H1 (cell line): ENCODE data around the gene TBC1D30. TPM values are rescaled to one million over a fixed set of nuclear protein-coding genes. Genes with fewer than 3 reads are reported as not detected.

Experiments
- CTCF ChIA-PET: fragments of 300-600 bp; sonication (Branson Sonifier 250); formaldehyde crosslinking; loops from one replicate; lab custom pipeline; 2021; ENCODE audit not compliant: partially characterized antibody; lab: Charles Lee
- POLR2A ChIA-PET: fragments of 300-600 bp; sonication (Branson Sonifier 250); formaldehyde crosslinking; loops from one replicate; lab custom pipeline; 2021; ENCODE audit warnings: inconsistent platforms; ENCODE audit not compliant: partially characterized antibody; lab: Charles Lee
- DNase-seq, 2 experiments: peaks; one replicate each; pipeline versions ENCODE4 v3.0.0 to v3.0.0-alpha.2; 2010 to 2022; ENCODE audit warnings: low spot score in 2 of 2, low read depth in 1 of 2, mixed read lengths in 1 of 2
- FAIRE-seq: peaks from 2 replicates; lab custom pipeline; 2011; peaks lifted over from hg19 to GRCh38; lab: Jason Lieb, UNC
- H2AFZ ChIP-seq: 2 replicates; pipeline ENCODE4 v1.8.1; 2012; ENCODE audit warnings: low read length, inconsistent platforms
- H2AK5ac ChIP-seq: 2 replicates; pipeline ENCODE4 v1.6.1; 2013; ENCODE audit warnings: low read depth, low read length
- H2BK120ac ChIP-seq: replicated peaks from 2 replicates; pipeline ENCODE3; 2013; ENCODE audit warnings: low read depth, low read length, inconsistent platforms
- H2BK12ac ChIP-seq: 2 replicates; pipeline ENCODE4 v1.6.1; 2013; ENCODE audit warnings: low read depth, low read length
- H2BK15ac ChIP-seq: 2 replicates; pipeline ENCODE4 v1.6.1; 2013; ENCODE audit warnings: low read length
- H2BK20ac ChIP-seq: 2 replicates; pipeline ENCODE4 v1.6.1; 2013; ENCODE audit warnings: low read length
- H2BK5ac ChIP-seq: 2 replicates; pipeline ENCODE4 v1.6.1; 2013; ENCODE audit warnings: low read depth, low read length
- H3K14ac ChIP-seq: 2 replicates; pipeline ENCODE4 v1.6.1; 2013; ENCODE audit warnings: inconsistent platforms; ENCODE audit not compliant: insufficient read length
- H3K18ac ChIP-seq: 2 replicates; pipeline ENCODE4 v1.6.1; 2013; ENCODE audit warnings: low read length; ENCODE audit errors: extremely low read depth
- H3K23ac ChIP-seq: 2 replicates; pipeline ENCODE4 v1.6.1; 2013; ENCODE audit warnings: inconsistent platforms; ENCODE audit not compliant: insufficient read length
- H3K23me2 ChIP-seq: 2 replicates; pipeline ENCODE4 v1.6.1; 2013; ENCODE audit warnings: low read depth, low read length
- H3K27ac ChIP-seq: 2 replicates; pipeline ENCODE4 v1.6.1; 2011; ENCODE audit warnings: low read depth, low read length, inconsistent platforms
- H3K27me3 ChIP-seq, 4 experiments: replicated peaks in 1 of 4; 1 replicate in 1 of 4; 2 replicates in 3 of 4; pipeline versions ENCODE4 v1.6.1 to v1.8.1; 2011 to 2013; ENCODE audit warnings: low read length in 3 of 4, mild to moderate bottlenecking in 3 of 4, inconsistent platforms in 2 of 4, mixed read lengths in 2 of 4, moderate library complexity in 1 of 4; ENCODE audit not compliant: control insufficient read depth in 3 of 4, insufficient read depth in 3 of 4; ENCODE audit errors: extremely low read depth in 1 of 4
- H3K36me3 ChIP-seq, 4 experiments: 2 replicates each; pipeline versions ENCODE4 v1.6.1 to v1.8.1; 2011 to 2013; ENCODE audit warnings: mild to moderate bottlenecking in 4 of 4, low read length in 3 of 4, moderate library complexity in 2 of 4, control low read depth in 1 of 4, inconsistent platforms in 1 of 4; ENCODE audit not compliant: insufficient read depth in 4 of 4, control insufficient read depth in 2 of 4
- H3K4ac ChIP-seq: replicated peaks from 2 replicates; pipeline ENCODE3; 2013; ENCODE audit warnings: low read length, low read depth, mixed read lengths, inconsistent platforms; ENCODE audit not compliant: insufficient read length
- H3K4me1 ChIP-seq, 4 experiments: replicated peaks in 1 of 4; 1 replicate in 1 of 4; 2 replicates in 3 of 4; pipeline versions ENCODE4 v1.6.1 to v1.8.1; 2011 to 2013; ENCODE audit warnings: low read length in 3 of 4, inconsistent platforms in 2 of 4, mixed read lengths in 1 of 4; ENCODE audit not compliant: insufficient read depth in 4 of 4, control insufficient read depth in 3 of 4
- H3K4me2 ChIP-seq, 2 experiments: 2 replicates each; pipeline versions ENCODE4 v1.6.1 to v1.8.1; 2011 to 2013; ENCODE audit warnings: low read depth in 2 of 2, low read length in 2 of 2, control low read depth in 1 of 2, inconsistent platforms in 1 of 2, mild to moderate bottlenecking in 1 of 2; ENCODE audit not compliant: insufficient read depth in 1 of 2
- H3K4me3 ChIP-seq, 4 experiments: fragments of 200-600, 300-600 bp in 1 of 4; sonication (generic), shearing (Covaris generic), sonication (Bioruptor Twin) in 1 of 4; 2 replicates each; pipeline versions ENCODE4 v1.5.1 to v1.8.1; 2011 to 2016; ENCODE audit warnings: low read length in 4 of 4, low read depth in 3 of 4, control low read depth in 2 of 4, inconsistent platforms in 2 of 4, mild to moderate bottlenecking in 2 of 4, mixed read lengths in 1 of 4, moderate library complexity in 1 of 4; ENCODE audit not compliant: insufficient read depth in 2 of 4; ENCODE audit errors: extremely low read depth in 1 of 4
- H3K56ac ChIP-seq: replicated peaks from 2 replicates; pipeline ENCODE3; 2013; ENCODE audit warnings: low read depth, mild to moderate bottlenecking, mixed read lengths, low read length, inconsistent platforms; ENCODE audit not compliant: insufficient read length
- H3K79me1 ChIP-seq: 2 replicates; pipeline ENCODE4 v1.6.1; 2013; ENCODE audit warnings: low read depth, low read length, control low read depth
- H3K79me2 ChIP-seq, 2 experiments: 2 replicates each; pipeline versions ENCODE4 v1.6.1 to v1.8.1; 2012 to 2013; ENCODE audit warnings: low read length in 2 of 2, mild to moderate bottlenecking in 2 of 2, inconsistent platforms in 1 of 2; ENCODE audit not compliant: insufficient read depth in 2 of 2, control insufficient read depth in 1 of 2
- H3K9ac ChIP-seq, 4 experiments: replicated peaks in 1 of 4; 1 replicate in 1 of 4; 2 replicates in 3 of 4; pipeline versions ENCODE4 v1.6.1 to v1.8.1; 2011 to 2013; ENCODE audit warnings: low read depth in 3 of 4, low read length in 3 of 4, control low read depth in 2 of 4, mild to moderate bottlenecking in 2 of 4, moderate library complexity in 2 of 4, inconsistent platforms in 1 of 4; ENCODE audit errors: extremely low read depth in 1 of 4
- H3K9me3 ChIP-seq, 2 experiments: 2 replicates each; pipeline versions ENCODE4 v1.6.1 to v1.8.1; 2012 to 2013; ENCODE audit warnings: mild to moderate bottlenecking in 2 of 2, moderate library complexity in 2 of 2, control low read depth in 1 of 2, inconsistent platforms in 1 of 2, low read depth in 1 of 2, low read length in 1 of 2, mixed read lengths in 1 of 2; ENCODE audit not compliant: insufficient read depth in 2 of 2
- H4K20me1 ChIP-seq, 2 experiments: replicated peaks in 1 of 2; 2 replicates each; pipeline versions ENCODE3 to v1.8.1; 2011 to 2013; ENCODE audit warnings: inconsistent platforms in 2 of 2, low read length in 2 of 2, mild to moderate bottlenecking in 1 of 2; ENCODE audit not compliant: insufficient read depth in 2 of 2, control insufficient read depth in 1 of 2
- H4K5ac ChIP-seq: 2 replicates; pipeline ENCODE4 v1.6.1; 2013; ENCODE audit warnings: low read length, low read depth, mixed read lengths, inconsistent platforms; ENCODE audit not compliant: insufficient read length
- H4K8ac ChIP-seq: 2 replicates; pipeline ENCODE4 v1.8.0; 2013; ENCODE audit warnings: mild to moderate bottlenecking, moderate library complexity, low read length, inconsistent platforms; ENCODE audit not compliant: insufficient read depth; ENCODE audit errors: extremely low read depth
- H4K91ac ChIP-seq: replicated peaks from 2 replicates; pipeline ENCODE3; 2013; ENCODE audit warnings: low read length, mixed read lengths, inconsistent platforms; ENCODE audit not compliant: insufficient read length
- ASH2L ChIP-seq: fragments of 200-600, 300-600 bp; sonication (generic); IDR thresholded peaks from one replicate; pipeline ENCODE4 v1.7.1; 2017; ENCODE audit warnings: low read length
- BRCA1 ChIP-seq: IDR thresholded peaks from 2 replicates; pipeline ENCODE4 v1.6.1; 2012; ENCODE audit warnings: low read depth, low read length, improper control_type of control experiment
- CTBP2 ChIP-seq: IDR thresholded peaks from 2 replicates; pipeline ENCODE4 v1.7.0; 2011; ENCODE audit warnings: borderline replicate concordance, mild to moderate bottlenecking, moderate library complexity, mixed read lengths, low read length; ENCODE audit not compliant: insufficient read depth, insufficient read length
- GABPA ChIP-seq: IDR thresholded peaks from 2 replicates; pipeline ENCODE4 v1.6.1; 2011; ENCODE audit warnings: mild to moderate bottlenecking, low read length, moderate library complexity, borderline replicate concordance; ENCODE audit not compliant: insufficient read depth
- JUN ChIP-seq: IDR thresholded peaks from 2 replicates; pipeline ENCODE4 v1.6.1; 2011; ENCODE audit warnings: low read depth, mild to moderate bottlenecking, improper control_type of control experiment, low read length
- NANOG ChIP-seq: IDR thresholded peaks from 2 replicates; pipeline ENCODE4 v1.6.1; 2011; ENCODE audit warnings: low read length, low read depth, mild to moderate bottlenecking, inconsistent platforms; ENCODE audit not compliant: insufficient read depth, poor library complexity, severe bottlenecking
- RBBP5 ChIP-seq: IDR thresholded peaks from 2 replicates; pipeline ENCODE4 v1.7.1; 2012; ENCODE audit warnings: low read depth, mild to moderate bottlenecking, inconsistent platforms, low read length, moderate library complexity, borderline replicate concordance
- RXRA ChIP-seq: IDR thresholded peaks from 2 replicates; pipeline ENCODE4 v1.6.1; 2011; ENCODE audit warnings: low read depth, mild to moderate bottlenecking, low read length, moderate library complexity; ENCODE audit not compliant: insufficient read depth
- SAP30 ChIP-seq: fragments of 300-600 bp; sonication (generic); IDR thresholded peaks from 2 replicates; pipeline ENCODE4 v1.7.1; 2012; ENCODE audit warnings: low read length, moderate library complexity, mild to moderate bottlenecking, inconsistent platforms; ENCODE audit not compliant: insufficient read depth, insufficient replicate concordance
- SIRT6 ChIP-seq: IDR thresholded peaks from one replicate; pipeline ENCODE4 v1.7.1; 2012; ENCODE audit warnings: low read length, inconsistent platforms
- TAF1 ChIP-seq: IDR thresholded peaks from 2 replicates; pipeline ENCODE4 v1.6.1; 2011; ENCODE audit warnings: mild to moderate bottlenecking, low read depth, low read length
- YY1 ChIP-seq: IDR thresholded peaks from 2 replicates; pipeline ENCODE4 v1.6.1; 2011; ENCODE audit warnings: low read depth, mild to moderate bottlenecking, low read length
- WGBS, 2 experiments: shearing (Covaris generic) in 1 of 2; methylation state at CpG; one replicate each; pipeline versions ENCODE4 v1.1.6 to v1.1.7; 2013 to 2015; ENCODE audit warnings: low lambda C conversion rate in 2 of 2, mixed read lengths in 2 of 2, inconsistent platforms in 1 of 2, low coverage in 1 of 2, missing lambda C conversion rate in 1 of 2; ENCODE audit not compliant: insufficient replicate concordance in 2 of 2, insufficient coverage in 1 of 2, insufficient read length in 1 of 2; ENCODE audit errors: extremely low coverage in 1 of 2, missing lambda C conversion rate in 1 of 2; 5-methylcytosine and 5-hydroxymethylcytosine counted together
- polyA plus RNA-seq, 7 experiments: library from polyadenylated mRNA; depleted of rRNA in 3 of 7; stranded (reverse) in 5 of 7; unstranded in 2 of 7; fragments of >200 nt in 5 of 7; fragments of 200-250 nt in 2 of 7; gene quantifications; 1 replicate in 5 of 7; 2 replicates in 1 of 7; 4 replicates in 1 of 7; pipeline versions ENCODE4 v1.2.1 to v1.2.3, GENCODE V29; 2011 to 2013; ENCODE audit warnings: missing spikeins in 2 of 7, mixed read lengths in 2 of 7
- total RNA-seq: library from RNA; stranded (reverse); fragmentation: NEBNext Ultra II Directional; extraction: Animal tissue kit (Norgen Biotek cat#: 25700); gene quantifications from 2 replicates; pipeline ENCODE4 v1.2.1, GENCODE V29; 2021

Gene TBC1D30
- total and polyA plus RNA-seq, 2 of the 8 experiments (the other 6 are each of a cell fraction or from before 2014, with no cell fraction given), result 2.8 to 5.5 TPM

GRCh38 chr12:64780132-64780530, 44.3 kb upstream of the TBC1D30 start:
- Histone ChIP-seq H2BK20ac (no peak overlapping the region), H2AFZ (peak overlapping the region; percentile 18; the same call in 1 of the 2 replicates), H3K36me3 (no peaks in the 10 kb centered on the region), H2BK15ac (no peak overlapping the region), H3K23me2 (peaks cover 13% of the 10 kb centered on the region; the same call in 1 of the 2 replicates), H3K4me2 (peak overlapping the region; percentile 88 to 89), H3K56ac (peak overlapping the region; percentile 52), H3K79me1 (no peaks in the 10 kb centered on the region), H3K79me2 (no peaks in the 10 kb centered on the region), H3K9me3 (0 out of 4 replicates have a peak, but pooled peaks cover 0 to 2% of the 10 kb centered on the region in 2 experiments), H4K91ac (peak overlapping the region; percentile 65), H3K27ac (no peak overlapping the region), H3K9ac (peak overlapping the region in 1 of 4 experiments; percentile 41; a peak in 1 of 7 replicates), H3K27me3 (peaks cover 2 to 34% (median 22%) of the 10 kb centered on the region in 4 experiments), H4K8ac (no peak overlapping the region), H3K23ac (no peak overlapping the region), H3K18ac (0 out of 2 replicates have a peak overlapping the region, but pooled peaks have one; percentile 17), H3K4me3 (peak overlapping the region; percentile 32 to 68 (median 48)), H2BK12ac (no peak overlapping the region), H4K20me1 (peaks cover 0 to 2% of the 10 kb centered on the region in 2 experiments), H3K14ac (no peak overlapping the region), H4K5ac (no peak overlapping the region), H2BK120ac (no peak overlapping the region), H2AK5ac (no peak overlapping the region), H3K4me1 (peaks cover 0 to 6% (median 2%) of the 10 kb centered on the region in 4 experiments; a peak in 2 of 7 replicates), H2BK5ac (no peak overlapping the region), H3K4ac (no peak overlapping the region)
- DNase-seq (peak in 1 of 2 experiments; percentile 75), FAIRE-seq (no peak)
- WGBS, 2 experiments, result 10% methylated on average over 15 of the region's 15 CpGs; no CpG with 5 or more reads in 1 of the 2 experiments
- ChIA-PET POLR2A (interaction anchor here (0.7 to 1.3 kb wide), 6 partner anchors 9 to 389 kb away, joined by 3 to 4 read pairs (median 3); partner anchors contain the start of gene LEMD3), CTCF (interaction anchor here (0.9 to 4.0 kb wide), 6 partner anchors 10 to 1366 kb away, joined by 3 to 34 read pairs (median 3); no protein-coding TSS in a partner anchor)
- TF ChIP-seq CTBP2 (no peak), BRCA1 (no peak), JUN (no peak), NANOG (no peak), ASH2L (no peak), SAP30 (no peak), GABPA (no peak), TAF1 (0 out of 2 replicates have a peak, but pooled peaks have one; percentile 41), YY1 (no peak), RXRA (no peak), SIRT6 (no peak), RBBP5 (no peak)
